H1 (cell line): ENCODE results near the gene MSS51. TPM values are rescaled to one million over a fixed set of nuclear protein-coding genes. Genes with fewer than 3 reads are reported as not detected.

ENCODE experiments used
- BACH1 ChIP-seq: IDR thresholded peaks from 2 replicates; pipeline ENCODE4 v1.6.1; 2012; ENCODE audit warnings: low read length, improper control_type of control experiment
- CBX5 ChIP-seq: fragments of 300-800, 300-1000 bp; sonication (generic); IDR thresholded peaks from 2 replicates; pipeline ENCODE4 v1.7.1; 2016; ENCODE audit warnings: antibody characterized with exemption, low read length, low read depth
- CBX8 ChIP-seq: fragments of 300-800, 300-1000 bp; sonication (generic); IDR thresholded peaks from 2 replicates; pipeline ENCODE4 v1.7.1; 2016; ENCODE audit warnings: low read depth, low read length, borderline replicate concordance
- CTBP2 ChIP-seq: IDR thresholded peaks from 2 replicates; pipeline ENCODE4 v1.7.0; 2011; ENCODE audit warnings: borderline replicate concordance, mild to moderate bottlenecking, moderate library complexity, mixed read lengths, low read length; ENCODE audit not compliant: insufficient read depth, insufficient read length
- E2F6 ChIP-seq: IDR thresholded peaks from 2 replicates; pipeline ENCODE4 v1.6.1; 2012; ENCODE audit warnings: inconsistent platforms
- EGR1 ChIP-seq: IDR thresholded peaks from 2 replicates; pipeline ENCODE4 v1.6.1; 2011; ENCODE audit warnings: low read depth, low read length, borderline replicate concordance
- EP300 ChIP-seq, 2 experiments: IDR thresholded peaks; 1 replicate in 1 of 2; 2 replicates in 1 of 2; pipeline ENCODE4 v1.6.1; 2011 to 2012; ENCODE audit warnings: low read depth in 2 of 2, low read length in 2 of 2, mild to moderate bottlenecking in 2 of 2, borderline replicate concordance in 1 of 2, inconsistent platforms in 1 of 2, moderate library complexity in 1 of 2
- EZH2 ChIP-seq: fragments of 200-600 bp; sonication (generic); IDR thresholded peaks from 2 replicates; pipeline ENCODE4 v1.7.1; 2012; ENCODE audit warnings: low read depth, mild to moderate bottlenecking, moderate library complexity, low read length, inconsistent platforms; ENCODE audit not compliant: severe bottlenecking
- HDAC6 ChIP-seq: IDR thresholded peaks from one replicate; pipeline ENCODE4 v1.7.1; 2012; ENCODE audit warnings: low read depth, mild to moderate bottlenecking, inconsistent platforms, low read length, moderate library complexity
- JUND ChIP-seq: IDR thresholded peaks from 2 replicates; pipeline ENCODE4 v1.6.1; 2011; ENCODE audit warnings: mild to moderate bottlenecking, improper control_type of control experiment, low read length
- MAX ChIP-seq: IDR thresholded peaks from 2 replicates; pipeline ENCODE4 v1.6.1; 2012; ENCODE audit warnings: inconsistent platforms
- POLR2AphosphoS5 ChIP-seq: IDR thresholded peaks from 2 replicates; pipeline ENCODE4 v1.6.1; 2011; ENCODE audit warnings: low read depth, low read length
- POU5F1 ChIP-seq: IDR thresholded peaks from 2 replicates; pipeline ENCODE4 v1.6.1; 2011; ENCODE audit warnings: low read depth, mild to moderate bottlenecking, low read length, moderate library complexity
- RBBP5 ChIP-seq: IDR thresholded peaks from 2 replicates; pipeline ENCODE4 v1.7.1; 2012; ENCODE audit warnings: low read depth, mild to moderate bottlenecking, inconsistent platforms, low read length, moderate library complexity, borderline replicate concordance
- RFX5 ChIP-seq: IDR thresholded peaks from 2 replicates; pipeline ENCODE4 v1.6.1; 2011; ENCODE audit warnings: low read depth, low read length, improper control_type of control experiment, borderline replicate concordance
- RXRA ChIP-seq: IDR thresholded peaks from 2 replicates; pipeline ENCODE4 v1.6.1; 2011; ENCODE audit warnings: low read depth, mild to moderate bottlenecking, low read length, moderate library complexity; ENCODE audit not compliant: insufficient read depth
- SP2 ChIP-seq: IDR thresholded peaks from 2 replicates; pipeline ENCODE4 v1.6.1; 2012; ENCODE audit warnings: mild to moderate bottlenecking, low read length, inconsistent platforms
- TCF12 ChIP-seq: IDR thresholded peaks from 2 replicates; pipeline ENCODE4 v1.6.1; 2011; ENCODE audit warnings: low read depth, mild to moderate bottlenecking, low read length
- TEAD4 ChIP-seq: IDR thresholded peaks from 2 replicates; pipeline ENCODE4 v1.6.1; 2012; ENCODE audit warnings: low read depth, low read length, inconsistent platforms, mixed read lengths
- YY1 ChIP-seq: IDR thresholded peaks from 2 replicates; pipeline ENCODE4 v1.6.1; 2011; ENCODE audit warnings: low read depth, mild to moderate bottlenecking, low read length
- polyA plus RNA-seq, 7 experiments: library from polyadenylated mRNA; depleted of rRNA in 3 of 7; stranded (reverse) in 5 of 7; unstranded in 2 of 7; fragments of >200 nt in 5 of 7; fragments of 200-250 nt in 2 of 7; gene quantifications; 1 replicate in 5 of 7; 2 replicates in 1 of 7; 4 replicates in 1 of 7; pipeline versions ENCODE4 v1.2.1 to v1.2.3, GENCODE V29; 2011 to 2013; ENCODE audit warnings: missing spikeins in 2 of 7, mixed read lengths in 2 of 7
- total RNA-seq: library from RNA; stranded (reverse); fragmentation: NEBNext Ultra II Directional; extraction: Animal tissue kit (Norgen Biotek cat#: 25700); gene quantifications from 2 replicates; pipeline ENCODE4 v1.2.1, GENCODE V29; 2021
- TF ChIP-seq, protein P1 (sequence below), 3 experiments: IDR thresholded peaks; 1 replicate in 2 of 3; 2 replicates in 1 of 3; pipeline versions ENCODE4 v1.5.1 to v1.6.1; 2011; ENCODE audit warnings: low read length in 3 of 3, mild to moderate bottlenecking in 3 of 3, inconsistent platforms in 2 of 3, low read depth in 1 of 3, moderate library complexity in 1 of 3; ENCODE audit not compliant: insufficient read depth in 1 of 3; ENCODE audit errors: control extremely low read depth in 1 of 3

MSS51 gene
- total and polyA plus RNA-seq, 2 of the 8 experiments (the other 6 are each of a cell fraction or from before 2014, with no cell fraction given), result 1.5 to 1.7 TPM

GRCh38 chr10:73413528-73414229 is 19.7 kb downstream of the MSS51 start, which contains the start of gene ANXA7 (continued):
- TF ChIP-seq, protein P1, sequence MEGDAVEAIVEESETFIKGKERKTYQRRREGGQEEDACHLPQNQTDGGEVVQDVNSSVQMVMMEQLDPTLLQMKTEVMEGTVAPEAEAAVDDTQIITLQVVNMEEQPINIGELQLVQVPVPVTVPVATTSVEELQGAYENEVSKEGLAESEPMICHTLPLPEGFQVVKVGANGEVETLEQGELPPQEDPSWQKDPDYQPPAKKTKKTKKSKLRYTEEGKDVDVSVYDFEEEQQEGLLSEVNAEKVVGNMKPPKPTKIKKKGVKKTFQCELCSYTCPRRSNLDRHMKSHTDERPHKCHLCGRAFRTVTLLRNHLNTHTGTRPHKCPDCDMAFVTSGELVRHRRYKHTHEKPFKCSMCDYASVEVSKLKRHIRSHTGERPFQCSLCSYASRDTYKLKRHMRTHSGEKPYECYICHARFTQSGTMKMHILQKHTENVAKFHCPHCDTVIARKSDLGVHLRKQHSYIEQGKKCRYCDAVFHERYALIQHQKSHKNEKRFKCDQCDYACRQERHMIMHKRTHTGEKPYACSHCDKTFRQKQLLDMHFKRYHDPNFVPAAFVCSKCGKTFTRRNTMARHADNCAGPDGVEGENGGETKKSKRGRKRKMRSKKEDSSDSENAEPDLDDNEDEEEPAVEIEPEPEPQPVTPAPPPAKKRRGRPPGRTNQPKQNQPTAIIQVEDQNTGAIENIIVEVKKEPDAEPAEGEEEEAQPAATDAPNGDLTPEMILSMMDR (IDR thresholded peaks at IDR 0.05; ENCODE audit: control extremely low read depth in 1 of 3, insufficient read depth in 1 of 3, low read depth in 1 of 3, low read length in 3 of 3), result peak in 1 of 3 experiments; percentile 1; a peak in 1 of 4 replicates
- TF ChIP-seq TCF12, result no peak
- TF ChIP-seq MAX, result peak; percentile 49; the same call in 1 of the 2 replicates
- TF ChIP-seq POLR2AphosphoS5, result peak; percentile 88
- 0 out of 2 replicates have a peak, but pooled peaks have one; percentile 63 for TF ChIP-seq YY1
- TF ChIP-seq RXRA, result no peak
- TF ChIP-seq CBX8, result no peak
- no peak for TF ChIP-seq TEAD4
- TF ChIP-seq E2F6, result 0 out of 2 replicates have a peak, but pooled peaks have one; percentile 23
- TF ChIP-seq JUND, result no peak
- no peak for TF ChIP-seq RFX5
- no peak for TF ChIP-seq EZH2
- TF ChIP-seq CBX5, result no peak
- TF ChIP-seq BACH1, result peak; percentile 64
- TF ChIP-seq EGR1, result no peak; the same call in 1 of the 2 replicates
- TF ChIP-seq POU5F1, result no peak
- TF ChIP-seq RBBP5, result no peak
- no peak for TF ChIP-seq HDAC6
- TF ChIP-seq SP2, result no peak
- TF ChIP-seq CTBP2, result no peak
- no peak for TF ChIP-seq EP300 (IDR thresholded peaks at IDR 0.05; ENCODE audit: borderline replicate concordance in 1 of 2, low read depth in 2 of 2, low read length in 2 of 2)
